Progenitor cell of endocrine pancreas (in vitro differentiated cells): ENCODE data around the gene ACP1. TPM values are rescaled to one million over a fixed set of nuclear protein-coding genes. Genes with fewer than 3 reads are reported as not detected.

Source experiments
- DNase-seq: peaks from one replicate; pipeline ENCODE4 v3.0.0; 2021; ENCODE audit warnings: low spot score; ENCODE audit not compliant: unreplicated experiment
- H3K27ac Mint-ChIP-seq: 2 replicates; pipeline ENCODE4 v1.8.0; 2021; ENCODE audit warnings: mild to moderate bottlenecking, moderate library complexity, mixed read lengths
- H3K27me3 Mint-ChIP-seq: 2 replicates; pipeline ENCODE4 v1.8.0; 2021; ENCODE audit warnings: mixed read lengths
- H3K36me3 Mint-ChIP-seq: 2 replicates; pipeline ENCODE4 v1.8.0; 2022; ENCODE audit warnings: mixed read lengths; ENCODE audit not compliant: insufficient read depth
- H3K4me1 Mint-ChIP-seq: 2 replicates; pipeline ENCODE4 v1.8.0; 2021; ENCODE audit warnings: low read depth, mixed read lengths
- H3K4me3 Mint-ChIP-seq: 2 replicates; pipeline ENCODE4 v1.8.0; 2021; ENCODE audit warnings: low read depth, mild to moderate bottlenecking, moderate library complexity, mixed read lengths
- H3K9me3 Mint-ChIP-seq: 2 replicates; pipeline ENCODE4 v1.8.0; 2021; ENCODE audit warnings: low read depth, mixed read lengths
- long read RNA-seq: library from polyadenylated mRNA; unstranded; transcript quantifications from one replicate; pipeline ENCODE4 v2.0.0, GENCODE V29; 2020
- total RNA-seq: library from RNA; stranded (reverse); gene quantifications from 2 replicates; pipeline ENCODE4 v1.2.1, GENCODE V29; 2021
- TF ChIP-seq, protein P1 (sequence below): fragments of 200-600 bp; sonication (generic); IDR thresholded peaks from one replicate; pipeline ENCODE4 v1.5.0; 2021; ENCODE audit warnings: antibody characterized with exemption, mild to moderate bottlenecking; ENCODE audit not compliant: unreplicated experiment

Gene ACP1
- 111 and 118 TPM in 2 replicates for total RNA-seq
- long read RNA-seq, transcript ACP1-201 (6 exons, 1,549 nt), result major isoform, 193 of 392 reads
- long read RNA-seq, transcript ACP1-209 (7 exons, 577 nt), result minor isoform, 26 of 392 reads
- long read RNA-seq, transcript ACP1-205 (3 exons, 703 nt), result minor isoform, 15 of 392 reads
- long read RNA-seq, transcript ACP1-202 (6 exons, 1,552 nt), result minor isoform, 111 of 392 reads
- long read RNA-seq, partial matches to known transcripts, result 21 of 392 reads
- long read RNA-seq, other reads (novel, unspliced or antisense), result 13 of 392 reads

DNA sequence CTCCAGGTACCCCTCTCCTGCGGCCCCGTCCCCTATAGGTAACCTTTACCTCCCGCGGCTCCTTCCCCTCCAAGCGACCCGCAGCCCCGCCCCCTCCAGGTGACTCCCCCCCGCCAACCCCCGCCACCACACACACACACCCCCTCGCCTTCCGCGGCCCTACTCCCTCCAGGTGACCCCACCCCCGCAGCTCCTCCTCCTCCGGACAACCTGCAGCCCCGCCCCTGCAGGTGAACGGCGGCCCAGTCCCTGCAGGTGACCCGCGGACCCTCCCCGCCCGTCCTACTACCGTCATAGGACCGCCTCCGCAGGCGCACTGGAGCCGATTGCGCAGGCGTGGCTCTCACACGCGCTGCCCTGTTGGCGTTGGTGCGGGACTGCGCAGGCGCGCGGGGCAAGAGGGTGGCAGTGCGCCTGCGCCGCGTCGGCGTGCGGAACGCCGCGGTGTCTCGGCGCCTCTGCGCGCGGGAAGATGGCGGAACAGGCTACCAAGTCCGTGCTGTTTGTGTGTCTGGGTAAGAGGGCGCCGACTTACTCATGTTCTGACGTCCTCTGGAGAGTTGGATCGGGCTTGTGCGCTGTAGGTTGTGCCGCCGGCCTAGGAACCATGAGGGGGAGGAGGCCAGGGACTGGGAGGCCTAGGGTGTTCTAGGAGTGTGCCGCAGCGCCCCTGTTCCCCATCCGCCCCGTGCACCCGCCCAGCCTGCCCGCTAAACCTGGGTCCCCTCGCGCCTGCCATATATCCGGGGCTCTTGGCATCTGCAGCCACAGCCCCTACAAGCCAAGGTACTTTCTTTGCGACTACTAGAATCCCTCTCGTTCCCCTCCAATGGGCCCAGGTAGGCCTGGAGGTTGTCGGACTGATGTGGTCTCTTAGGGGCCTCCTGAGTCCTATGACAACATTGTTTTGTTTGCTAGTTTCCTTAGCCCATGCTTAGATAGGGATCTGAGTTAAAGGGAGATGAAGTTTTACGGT, at the start of gene ACP1:
ACP1 (plus strand) TSS at position 455 of the 976 bp plus-strand sequence; CDS start at position 473, 18 bp downstream.
- no peaks in the 10 kb centered on the region for H3K27me3 Mint-ChIP-seq
- H3K36me3 Mint-ChIP-seq, result no peaks in the 10 kb centered on the region
- H3K4me1 Mint-ChIP-seq, result peaks cover 37% of the 10 kb centered on the region
- no peaks in the 10 kb centered on the region for H3K9me3 Mint-ChIP-seq
- peak; percentile 99 for DNase-seq
- H3K27ac Mint-ChIP-seq, result peak within 1 kb of the TSS; percentile 98
- TF ChIP-seq, protein P1, sequence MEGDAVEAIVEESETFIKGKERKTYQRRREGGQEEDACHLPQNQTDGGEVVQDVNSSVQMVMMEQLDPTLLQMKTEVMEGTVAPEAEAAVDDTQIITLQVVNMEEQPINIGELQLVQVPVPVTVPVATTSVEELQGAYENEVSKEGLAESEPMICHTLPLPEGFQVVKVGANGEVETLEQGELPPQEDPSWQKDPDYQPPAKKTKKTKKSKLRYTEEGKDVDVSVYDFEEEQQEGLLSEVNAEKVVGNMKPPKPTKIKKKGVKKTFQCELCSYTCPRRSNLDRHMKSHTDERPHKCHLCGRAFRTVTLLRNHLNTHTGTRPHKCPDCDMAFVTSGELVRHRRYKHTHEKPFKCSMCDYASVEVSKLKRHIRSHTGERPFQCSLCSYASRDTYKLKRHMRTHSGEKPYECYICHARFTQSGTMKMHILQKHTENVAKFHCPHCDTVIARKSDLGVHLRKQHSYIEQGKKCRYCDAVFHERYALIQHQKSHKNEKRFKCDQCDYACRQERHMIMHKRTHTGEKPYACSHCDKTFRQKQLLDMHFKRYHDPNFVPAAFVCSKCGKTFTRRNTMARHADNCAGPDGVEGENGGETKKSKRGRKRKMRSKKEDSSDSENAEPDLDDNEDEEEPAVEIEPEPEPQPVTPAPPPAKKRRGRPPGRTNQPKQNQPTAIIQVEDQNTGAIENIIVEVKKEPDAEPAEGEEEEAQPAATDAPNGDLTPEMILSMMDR, result no peak
- peak within 1 kb of the TSS; percentile 94 for H3K4me3 Mint-ChIP-seq

DNA sequence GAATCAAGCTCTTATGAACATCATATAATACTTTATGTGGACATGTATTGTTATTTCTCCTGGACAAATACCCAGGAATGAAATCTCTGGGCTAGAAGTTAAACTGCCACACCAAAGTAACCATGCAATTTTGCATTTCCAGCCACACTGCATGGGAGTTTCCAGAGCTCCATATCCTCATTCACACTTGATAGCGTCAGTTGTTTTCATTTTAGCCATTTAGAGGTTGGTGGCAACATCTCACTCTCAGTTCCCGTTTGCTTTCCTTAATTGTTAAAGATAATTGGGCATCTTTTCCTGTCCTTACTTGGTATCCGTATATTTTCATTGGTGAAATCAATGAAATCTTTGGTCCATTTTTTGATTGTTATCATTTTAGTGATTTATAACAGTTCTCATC, 48.7 kb upstream of the ACP1 start:
- Mint-ChIP-seq H3K4me1 (peaks cover 6% of the 10 kb centered on the region), H3K27me3 (no peaks in the 10 kb centered on the region), H3K27ac (no peak overlapping the region), H3K9me3 (peaks cover 3% of the 10 kb centered on the region), H3K4me3 (no peak overlapping the region), H3K36me3 (peaks cover 11% of the 10 kb centered on the region)
- no peak for DNase-seq
- TF ChIP-seq, protein P1, result no peak

DNA sequence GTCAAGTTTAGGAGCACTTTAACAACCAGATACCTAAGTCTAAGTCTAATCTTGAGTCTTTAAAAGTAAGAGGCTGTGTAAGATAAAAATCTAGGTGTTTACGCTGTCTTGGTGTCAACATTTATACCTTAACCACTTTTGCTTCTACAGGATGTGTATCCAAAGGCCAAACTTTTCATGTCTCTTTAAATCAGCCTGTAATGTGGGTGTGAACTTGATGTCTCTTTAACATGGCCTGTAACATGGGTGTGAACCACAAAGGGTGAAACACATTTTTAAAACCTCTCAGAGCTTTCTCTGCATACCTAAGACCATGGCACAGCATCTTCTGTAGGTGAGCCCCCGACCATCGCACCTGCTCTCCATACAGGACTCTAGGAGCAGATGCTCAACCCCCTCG, 41.3 kb upstream of the ACP1 start:
- Mint-ChIP-seq H3K9me3 (no peaks in the 10 kb centered on the region), H3K4me3 (no peak overlapping the region), H3K27me3 (no peaks in the 10 kb centered on the region), H3K27ac (no peak overlapping the region), H3K36me3 (peaks cover 25% of the 10 kb centered on the region), H3K4me1 (peaks cover 4% of the 10 kb centered on the region)
- no peak for DNase-seq
- TF ChIP-seq, protein P1, result no peak

DNA sequence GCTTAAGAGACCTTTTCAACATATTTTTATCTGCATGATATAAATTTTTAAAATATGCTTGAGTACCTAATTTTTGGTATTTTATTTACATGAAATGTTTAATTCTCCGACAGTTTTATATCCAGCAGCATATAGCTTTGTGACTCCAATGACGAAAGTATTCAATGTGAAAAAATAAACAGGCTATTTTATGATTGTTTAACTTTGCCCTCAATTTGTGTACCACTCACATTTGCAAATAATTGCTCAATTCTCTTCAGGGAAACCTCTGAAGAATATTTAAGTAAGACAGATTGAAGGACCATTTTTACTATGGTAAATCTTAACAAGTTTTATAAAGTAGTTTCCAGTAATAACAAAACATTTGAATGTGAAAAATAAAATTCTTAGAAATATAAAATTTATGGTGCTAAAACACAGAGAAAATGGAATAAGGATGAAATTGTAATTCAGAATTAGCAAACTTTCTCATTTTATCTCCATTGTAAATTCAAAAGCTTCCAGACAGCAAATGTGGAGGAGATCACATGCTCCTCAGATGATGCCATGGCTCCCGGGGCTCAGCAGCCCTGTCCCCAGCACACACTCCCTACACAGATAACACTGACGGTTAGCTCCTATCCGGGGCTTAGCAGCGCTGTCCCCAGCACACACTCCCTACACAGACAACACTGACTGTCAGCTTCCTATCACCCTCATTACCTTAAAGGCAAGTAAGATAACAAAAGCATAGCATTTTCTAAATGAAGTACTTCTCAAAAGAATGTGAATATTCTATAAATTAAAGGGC, 40.6 kb upstream of the ACP1 start:
- Mint-ChIP-seq H3K36me3 (peaks cover 30% of the 10 kb centered on the region), H3K27ac (no peak overlapping the region), H3K4me3 (no peak overlapping the region), H3K9me3 (no peaks in the 10 kb centered on the region), H3K27me3 (no peaks in the 10 kb centered on the region), H3K4me1 (peaks cover 4% of the 10 kb centered on the region)
- TF ChIP-seq, protein P1, result no peak
- DNase-seq, result no peak

DNA sequence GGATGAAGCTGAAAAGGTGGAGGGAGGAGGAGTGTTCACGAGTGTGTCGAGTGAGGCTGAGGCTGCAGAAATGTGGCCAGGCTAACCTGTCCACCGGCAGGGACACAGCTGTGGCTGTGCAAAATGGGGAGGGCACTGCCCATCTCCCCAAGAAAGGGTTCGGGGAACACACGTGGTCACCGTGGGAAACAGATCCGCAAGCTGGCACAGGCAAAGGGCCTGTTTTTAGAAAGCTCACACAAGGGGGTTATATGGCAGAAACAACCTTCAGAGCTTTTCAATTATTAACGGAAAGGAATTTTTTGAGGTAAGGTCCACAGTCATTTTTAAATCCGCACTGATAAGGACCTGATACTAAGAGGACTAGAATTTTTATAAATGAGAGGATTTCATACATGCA, 36.6 kb upstream of the ACP1 start:
- peak overlapping the region; percentile 4 for H3K27ac Mint-ChIP-seq
- H3K4me1 Mint-ChIP-seq, result no peaks in the 10 kb centered on the region
- no peak for DNase-seq
- no peaks in the 10 kb centered on the region for H3K27me3 Mint-ChIP-seq
- peaks cover 32% of the 10 kb centered on the region for H3K36me3 Mint-ChIP-seq
- TF ChIP-seq, protein P1, result no peak
- H3K9me3 Mint-ChIP-seq, result no peaks in the 10 kb centered on the region
- H3K4me3 Mint-ChIP-seq, result no peak overlapping the region
